Upper lobe of left lung (tissue), 4 donors: ENCODE results near the gene NTSR1.

Experiments used
- CTCF ChIP-seq, 6 experiments: fragments of 450-650 bp in 4 of 6; fragments of 200-600 bp in 2 of 6; sonication (generic) in 2 of 6; IDR thresholded peaks; one replicate each; pipeline ENCODE4 v1.5.1; 2016 to 2019; ENCODE audit warnings: antibody characterized with exemption in 6 of 6
- POLR2A ChIP-seq, 4 donors: fragments of 450-650 bp; IDR thresholded peaks; one replicate each; pipeline ENCODE4 v1.5.1; 2016 to 2017; ENCODE audit warnings: antibody characterized with exemption in 4 of 4, mild to moderate bottlenecking in 2 of 4

GRCh38 chr20:62708591-62709536 is at the start of gene NTSR1:
- TF ChIP-seq POLR2A (IDR thresholded peaks at IDR 0.05) (no peak), CTCF (IDR thresholded peaks at IDR 0.05) (no peak)
